Activated T-cell treated with anti-CD3 and anti-CD28 coated beads, Interleukin-2, amount 50 U/mL, for 4 hours (primary cell): Measurements from ENCODE around the gene TREML4. TPM values are rescaled to one million over a fixed set of nuclear protein-coding genes. Genes with fewer than 3 reads are reported as not detected.

Experiments used
- ATAC-seq, 2 donors: fragments of 200-7000 bp; cut with Tn5 transposase; one replicate each; pipeline ENCODE4 v1.10.0; 2021
- DNase-seq: peaks from one replicate; pipeline ENCODE4 v3.0.0-alpha.2; 2020
- H3K27me3 Mint-ChIP-seq: one replicate; pipeline ENCODE4 v1.8.0; 2021; ENCODE audit warnings: low read depth, mixed read lengths
- H3K36me3 Mint-ChIP-seq: one replicate; pipeline ENCODE4 v1.8.0; 2022; ENCODE audit warnings: mixed read lengths; ENCODE audit not compliant: insufficient read depth
- H3K4me1 Mint-ChIP-seq: one replicate; pipeline ENCODE4 v1.8.0; 2021; ENCODE audit warnings: low read depth, mixed read lengths
- H3K4me3 Mint-ChIP-seq: one replicate; pipeline ENCODE4 v1.8.0; 2021; ENCODE audit warnings: mild to moderate bottlenecking, moderate library complexity, mixed read lengths
- H3K9me3 Mint-ChIP-seq: one replicate; pipeline ENCODE4 v1.8.0; 2021; ENCODE audit warnings: mixed read lengths
- total RNA-seq, 3 donors: library from RNA; stranded (reverse); gene quantifications; one replicate each; pipeline ENCODE4 v1.2.1, GENCODE V29; 2021

TREML4 gene
- total RNA-seq, 3 donors from 2014 or later, result not detected

- H3K36me3 Mint-ChIP-seq, result peaks cover 3% of the 10 kb centered on the region
- peaks cover 5% of the 10 kb centered on the region for H3K27me3 Mint-ChIP-seq
These were observed 27.6 kb downstream of the TREML4 start for GRCh38 chr6:41255638-41256246.

GRCh38 chr6:41256383-41256782 is 28.2 kb downstream of the TREML4 start:
- Mint-ChIP-seq H3K4me1 (peaks cover 6% of the 10 kb centered on the region), H3K36me3 (peaks cover 3% of the 10 kb centered on the region), H3K27me3 (peaks cover 5% of the 10 kb centered on the region), H3K4me3 (no peak overlapping the region), H3K9me3 (peaks cover 20% of the 10 kb centered on the region)
- DNase-seq (no peak), ATAC-seq (no peak)

More at GRCh38 chr6:41255638-41256246, 27.6 kb downstream of the TREML4 start:
- DNase-seq (no peak), ATAC-seq (no peak)
- H3K4me3 Mint-ChIP-seq, result no peak overlapping the region
- H3K4me1 Mint-ChIP-seq, result peaks cover 6% of the 10 kb centered on the region
- H3K9me3 Mint-ChIP-seq, result peaks cover 13% of the 10 kb centered on the region

GRCh38 chr6:41257369-41258195 is 29.4 kb downstream of the TREML4 start:
- no peak overlapping the region for H3K4me3 Mint-ChIP-seq
- peaks cover 30% of the 10 kb centered on the region for H3K9me3 Mint-ChIP-seq
- H3K27me3 Mint-ChIP-seq, result peaks cover 3% of the 10 kb centered on the region
- peaks cover 6% of the 10 kb centered on the region for H3K4me1 Mint-ChIP-seq
- peaks cover 3% of the 10 kb centered on the region for H3K36me3 Mint-ChIP-seq
- DNase-seq (no peak), ATAC-seq (no peak)

GRCh38 chr6:41258196-41258493 is 30.0 kb downstream of the TREML4 start:
- no peak for ATAC-seq
- peaks cover 4% of the 10 kb centered on the region for H3K36me3 Mint-ChIP-seq
- no peaks in the 10 kb centered on the region for H3K27me3 Mint-ChIP-seq

GRCh38 chr6:41262401-41262800 is 34.3 kb downstream of the TREML4 start:
- ATAC-seq, result no peak
- H3K4me1 Mint-ChIP-seq, result no peaks in the 10 kb centered on the region
- no peak for DNase-seq
- H3K9me3 Mint-ChIP-seq, result peaks cover 39% of the 10 kb centered on the region
- H3K36me3 Mint-ChIP-seq, result peaks cover 7% of the 10 kb centered on the region
- H3K4me3 Mint-ChIP-seq, result no peak overlapping the region
- H3K27me3 Mint-ChIP-seq, result no peaks in the 10 kb centered on the region

More at GRCh38 chr6:41258196-41258493, 30.0 kb downstream of the TREML4 start:
- peaks cover 6% of the 10 kb centered on the region for H3K4me1 Mint-ChIP-seq
- H3K4me3 Mint-ChIP-seq, result no peak overlapping the region
- peaks cover 33% of the 10 kb centered on the region for H3K9me3 Mint-ChIP-seq
- DNase-seq, result no peak

- H3K9me3 Mint-ChIP-seq, result peaks cover 39% of the 10 kb centered on the region
- DNase-seq, result no peak
- no peaks in the 10 kb centered on the region for H3K27me3 Mint-ChIP-seq
- ATAC-seq, result no peak
- H3K4me3 Mint-ChIP-seq, result no peak overlapping the region
- H3K4me1 Mint-ChIP-seq, result no peaks in the 10 kb centered on the region
- peaks cover 7% of the 10 kb centered on the region for H3K36me3 Mint-ChIP-seq
These were observed 35.1 kb downstream of the TREML4 start for GRCh38 chr6:41263267-41263666.

GRCh38 chr6:41266541-41266940 is 38.4 kb downstream of the TREML4 start:
- H3K4me3 Mint-ChIP-seq, result no peak overlapping the region
- H3K27me3 Mint-ChIP-seq, result no peaks in the 10 kb centered on the region
- DNase-seq (no peak), ATAC-seq (no peak)
- peaks cover under 1% of the 10 kb centered on the region for H3K4me1 Mint-ChIP-seq
- H3K9me3 Mint-ChIP-seq, result peaks cover 18% of the 10 kb centered on the region
- peaks cover 4% of the 10 kb centered on the region for H3K36me3 Mint-ChIP-seq

- DNase-seq (no peak), ATAC-seq (no peak)
- no peaks in the 10 kb centered on the region for H3K27me3 Mint-ChIP-seq
- peaks cover 7% of the 10 kb centered on the region for H3K4me1 Mint-ChIP-seq
- no peak overlapping the region for H3K4me3 Mint-ChIP-seq
- peaks cover 2% of the 10 kb centered on the region for H3K9me3 Mint-ChIP-seq
- H3K36me3 Mint-ChIP-seq, result no peaks in the 10 kb centered on the region
These were observed 40.3 kb downstream of the TREML4 start for GRCh38 chr6:41268478-41268877.

- no peaks in the 10 kb centered on the region for H3K27me3 Mint-ChIP-seq
- no peaks in the 10 kb centered on the region for H3K36me3 Mint-ChIP-seq
- DNase-seq (no peak), ATAC-seq (no peak)
- no peaks in the 10 kb centered on the region for H3K9me3 Mint-ChIP-seq
- H3K4me3 Mint-ChIP-seq, result no peak overlapping the region
- peaks cover 7% of the 10 kb centered on the region for H3K4me1 Mint-ChIP-seq
These were observed 41.0 kb downstream of the TREML4 start for GRCh38 chr6:41269166-41269565.

GRCh38 chr6:41269716-41270115 is 41.6 kb downstream of the TREML4 start:
- DNase-seq (no peak), ATAC-seq (no peak)
- Mint-ChIP-seq H3K4me3 (no peak overlapping the region), H3K9me3 (no peaks in the 10 kb centered on the region), H3K27me3 (no peaks in the 10 kb centered on the region), H3K36me3 (no peaks in the 10 kb centered on the region), H3K4me1 (peaks cover 7% of the 10 kb centered on the region)

GRCh38 chr6:41271901-41272395 is 43.8 kb downstream of the TREML4 start:
- DNase-seq, result no peak
- peaks cover 7% of the 10 kb centered on the region for H3K4me1 Mint-ChIP-seq
- no peak overlapping the region for H3K4me3 Mint-ChIP-seq
- no peaks in the 10 kb centered on the region for H3K9me3 Mint-ChIP-seq
- no peaks in the 10 kb centered on the region for H3K27me3 Mint-ChIP-seq
- no peaks in the 10 kb centered on the region for H3K36me3 Mint-ChIP-seq
- ATAC-seq, result no peak

GRCh38 chr6:41272591-41273240 is 44.6 kb downstream of the TREML4 start:
- ATAC-seq (no peak), DNase-seq (no peak)
- H3K36me3 Mint-ChIP-seq, result no peaks in the 10 kb centered on the region
- no peaks in the 10 kb centered on the region for H3K27me3 Mint-ChIP-seq
- H3K9me3 Mint-ChIP-seq, result no peaks in the 10 kb centered on the region
- peaks cover 7% of the 10 kb centered on the region for H3K4me1 Mint-ChIP-seq
- H3K4me3 Mint-ChIP-seq, result no peak overlapping the region

GRCh38 chr6:41273714-41274113 is 45.6 kb downstream of the TREML4 start:
- DNase-seq (no peak), ATAC-seq (no peak)
- Mint-ChIP-seq H3K9me3 (no peaks in the 10 kb centered on the region), H3K4me1 (peaks cover 8% of the 10 kb centered on the region), H3K36me3 (no peaks in the 10 kb centered on the region), H3K27me3 (no peaks in the 10 kb centered on the region), H3K4me3 (no peak overlapping the region)

GRCh38 chr6:41274256-41274655 is 46.1 kb downstream of the TREML4 start:
- Mint-ChIP-seq H3K36me3 (no peaks in the 10 kb centered on the region), H3K27me3 (no peaks in the 10 kb centered on the region)
- DNase-seq, result no peak

More at GRCh38 chr6:41274256-41274655, 46.1 kb downstream of the TREML4 start:
- no peak for ATAC-seq
- Mint-ChIP-seq H3K9me3 (no peaks in the 10 kb centered on the region), H3K4me1 (peaks cover 14% of the 10 kb centered on the region), H3K4me3 (no peak overlapping the region)
